ENCODE results near the gene MCHR1. TPM values are rescaled to one million over a fixed set of nuclear protein-coding genes. Genes with fewer than 3 reads are reported as not detected.
A peak's percentile ranks its signal among the peaks of the same experiment; 100 is the strongest.

Gene MCHR1
- total RNA-seq, 1 donor from 2014 or later: not detected

GRCh38 chr22:40727070-40727963, 48.0 kb downstream of the MCHR1 start:
- DNase-seq (ENCODE audit: low spot score): no peak

DNA sequence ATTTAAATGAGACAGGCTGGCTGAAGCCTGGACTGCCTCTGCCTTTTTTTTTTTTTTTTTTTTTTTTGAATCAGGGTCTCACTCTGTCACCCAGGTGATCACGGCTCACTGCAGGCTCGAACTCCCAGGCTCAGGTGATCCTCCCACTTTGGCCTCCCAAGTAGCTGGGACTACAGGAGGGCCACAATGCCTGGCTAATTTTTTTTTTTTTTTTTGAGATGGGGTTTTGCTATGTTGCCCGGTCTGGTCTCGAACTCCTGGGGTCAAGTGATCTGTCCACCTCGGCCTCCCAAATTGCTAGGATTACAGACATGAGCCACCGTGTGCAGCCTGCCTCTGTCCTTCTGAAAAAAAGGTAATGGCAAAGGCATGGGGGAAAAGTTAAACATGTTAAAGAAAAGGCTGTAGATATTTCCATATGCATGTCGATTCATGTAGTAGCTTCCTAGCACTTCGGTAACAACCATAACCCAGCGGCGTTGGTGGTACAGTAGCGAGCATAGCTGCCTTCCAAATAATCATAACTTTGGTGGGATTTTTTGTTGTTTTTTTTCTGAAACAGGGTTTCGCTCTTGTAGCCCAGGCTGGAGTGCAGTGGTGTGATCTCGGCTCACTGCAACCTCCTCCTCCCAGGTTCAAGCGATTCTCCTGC, 48.8 kb downstream of the MCHR1 start:
- no peak for DNase-seq (ENCODE audit: low spot score)

GRCh38 chr22:40728731-40729189, 49.5 kb downstream of the MCHR1 start:
- peak; percentile 80 for DNase-seq (ENCODE audit: low spot score)

DNA sequence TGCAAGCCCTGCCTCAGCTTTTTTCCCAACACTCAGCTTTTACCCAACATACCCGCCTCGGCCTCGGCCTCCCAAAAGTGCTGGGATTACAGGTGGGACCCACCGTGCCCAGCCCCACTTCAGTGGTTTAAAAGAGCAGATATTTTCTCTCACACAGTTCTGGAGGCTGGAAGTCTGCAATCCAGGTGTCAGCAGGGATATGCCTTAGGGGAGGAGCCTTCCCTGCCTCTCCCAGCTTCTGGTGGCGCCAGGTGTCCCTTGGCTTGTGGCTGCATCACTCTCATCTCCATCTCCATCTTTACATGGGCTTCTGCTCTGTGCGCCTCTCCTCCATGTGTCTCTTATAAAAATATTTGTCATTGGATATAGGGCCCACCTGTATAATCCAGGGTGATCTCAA, 50.0 kb downstream of the MCHR1 start:
- no peak for DNase-seq (ENCODE audit: low spot score)

Other genes starting within 250 kb of the MCHR1 start
- gene MRTFA, start 42.8 kb upstream of the MCHR1 start, total RNA-seq: 64.2 TPM
- gene SLC25A17, start 139.9 kb downstream of the MCHR1 start, total RNA-seq: 25.6 TPM
- 216 TPM for gene ST13, start 177.2 kb downstream of the MCHR1 start, total RNA-seq
- gene XPNPEP3, start 177.7 kb downstream of the MCHR1 start, total RNA-seq: 26.8 TPM
- not detected for gene DNAJB7, start 182.6 kb downstream of the MCHR1 start, total RNA-seq

Data from ureter (tissue), 1 donor.